Left hindlimb (tissue), 1 donor: ENCODE measurements around the gene HECTD4.
"Not testable (repeated sequence)": the region's sequence is repeated elsewhere in the genome, so short reads cannot be mapped to it uniquely, and the experiment has no call there.

Experiments
- DNase-seq: peaks from one replicate; pipeline ENCODE4 v3.0.0-alpha.2; 2018

Gene HECTD4

DNA sequence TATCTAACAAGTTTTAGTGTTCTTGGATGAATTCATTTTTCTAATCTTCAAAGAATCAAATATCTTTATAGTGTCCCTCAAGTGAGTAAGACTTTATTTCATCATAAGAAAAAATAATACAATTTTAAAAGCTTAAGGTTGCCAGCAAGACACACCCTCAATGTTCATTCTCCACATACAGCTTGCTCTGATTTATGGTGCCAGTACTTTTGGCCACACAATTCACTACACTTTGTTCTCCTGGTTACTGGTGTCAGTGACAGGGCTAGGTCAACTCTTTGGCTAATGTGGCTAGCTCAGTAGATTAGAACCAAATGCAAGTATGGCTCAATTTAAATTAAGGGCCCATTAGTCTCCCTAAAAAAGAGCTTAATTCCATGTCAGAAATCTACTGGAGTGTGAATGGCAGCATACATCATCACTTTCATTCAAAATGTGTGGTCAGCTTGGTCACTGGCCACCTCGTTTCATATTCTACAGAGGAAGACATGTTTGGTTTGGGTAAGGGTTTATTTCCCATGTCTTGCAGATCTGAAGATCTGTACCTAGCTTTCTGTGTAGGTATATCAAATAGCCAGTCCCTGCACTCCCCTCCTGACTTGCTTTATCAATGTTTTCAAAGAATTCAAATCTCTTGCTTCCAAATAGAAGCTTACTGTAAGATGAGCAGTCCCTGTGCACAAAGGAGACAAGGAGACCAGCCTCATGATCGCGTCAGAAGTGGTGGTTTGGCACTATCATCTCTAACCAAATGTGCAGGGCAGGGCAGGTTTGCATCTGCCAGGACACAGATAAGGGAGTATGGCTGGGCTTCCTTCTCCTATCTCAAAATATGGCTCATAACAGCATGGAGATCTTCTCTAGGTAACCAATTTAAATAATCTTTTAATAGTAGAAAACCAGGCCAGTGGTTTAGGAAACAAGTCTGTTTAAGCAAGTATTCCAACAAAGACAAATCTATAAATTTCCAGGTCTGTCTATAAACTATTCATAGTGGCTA lies 31.3 kb downstream of the HECTD4 start:
- no peak for DNase-seq

DNA sequence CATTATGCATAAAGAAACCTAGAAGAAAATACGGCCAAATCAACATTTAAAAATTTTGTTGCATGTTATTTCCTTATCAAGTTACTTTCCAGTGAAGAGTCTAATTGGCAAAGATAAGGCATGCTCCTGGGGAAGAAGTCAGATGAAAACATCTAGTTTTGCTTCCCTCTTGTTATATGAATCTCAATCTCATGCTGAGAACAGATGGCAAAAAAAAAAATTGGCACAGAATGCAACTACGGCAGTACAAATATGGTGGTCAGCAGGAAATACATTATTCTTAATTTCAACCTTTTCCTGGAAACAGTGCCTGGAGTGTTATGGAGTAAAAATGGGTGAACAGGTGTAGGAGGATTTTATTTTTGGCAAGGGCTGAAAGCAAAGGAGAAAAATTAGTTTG lies 32.8 kb downstream of the HECTD4 start:
- no peak for DNase-seq

DNA sequence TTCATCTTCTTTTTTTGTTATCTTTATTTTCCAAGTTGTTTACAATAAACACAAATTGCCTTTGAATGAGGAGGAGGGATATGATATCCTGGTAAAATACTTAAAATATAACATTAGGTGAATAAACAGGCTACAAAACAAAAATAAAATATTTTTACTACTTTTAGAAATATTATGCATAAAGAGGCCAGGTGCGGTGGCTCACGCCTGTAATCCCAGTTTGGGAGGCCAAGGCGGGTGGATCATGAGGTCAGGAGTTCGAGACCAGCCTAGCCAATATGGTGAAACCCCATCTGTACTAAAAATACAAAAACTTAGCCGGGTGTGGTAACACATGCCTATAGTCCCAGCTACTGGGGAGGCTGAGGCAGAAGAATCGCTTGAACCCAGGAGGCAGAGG lies 33.3 kb downstream of the HECTD4 start:
- DNase-seq, result not testable (repeated sequence)

DNA sequence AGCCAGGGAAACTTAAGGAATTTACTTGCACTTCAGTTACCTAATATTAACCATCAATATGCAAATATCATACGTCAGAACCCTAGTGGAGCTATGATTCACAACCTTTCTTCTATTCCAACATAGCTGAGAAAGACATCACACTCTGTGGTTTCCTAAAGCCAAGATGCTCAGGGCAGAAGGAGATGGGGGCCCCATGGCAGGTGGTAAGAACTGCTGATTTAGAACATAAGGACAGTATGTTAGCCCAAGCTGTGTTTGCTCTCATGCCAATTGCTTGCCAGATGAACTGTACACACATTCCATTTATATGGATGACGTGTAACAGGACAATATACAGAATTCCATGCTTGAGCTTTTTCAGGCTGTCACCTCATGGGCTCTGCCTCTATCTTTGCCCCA lies 34.6 kb downstream of the HECTD4 start:
- no peak for DNase-seq

DNA sequence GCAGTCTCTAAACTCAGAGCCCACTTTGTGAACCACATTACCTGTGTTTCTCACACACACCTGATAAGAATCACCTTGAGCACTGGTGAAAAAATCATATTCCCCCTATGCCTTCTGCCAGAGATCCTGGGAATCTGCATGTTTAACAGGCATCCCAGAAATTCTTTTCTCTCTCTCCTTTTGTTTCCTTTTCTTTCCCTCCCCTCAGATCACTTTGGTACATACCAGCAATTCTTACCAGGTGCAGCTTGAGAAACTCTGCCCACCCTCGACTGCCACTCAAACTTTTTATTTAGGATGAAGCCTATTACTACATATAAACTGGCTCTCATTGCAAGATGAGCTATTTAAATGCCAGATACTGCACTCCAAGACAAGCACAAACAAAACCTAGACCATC lies 36.0 kb downstream of the HECTD4 start:
- no peak for DNase-seq

DNA sequence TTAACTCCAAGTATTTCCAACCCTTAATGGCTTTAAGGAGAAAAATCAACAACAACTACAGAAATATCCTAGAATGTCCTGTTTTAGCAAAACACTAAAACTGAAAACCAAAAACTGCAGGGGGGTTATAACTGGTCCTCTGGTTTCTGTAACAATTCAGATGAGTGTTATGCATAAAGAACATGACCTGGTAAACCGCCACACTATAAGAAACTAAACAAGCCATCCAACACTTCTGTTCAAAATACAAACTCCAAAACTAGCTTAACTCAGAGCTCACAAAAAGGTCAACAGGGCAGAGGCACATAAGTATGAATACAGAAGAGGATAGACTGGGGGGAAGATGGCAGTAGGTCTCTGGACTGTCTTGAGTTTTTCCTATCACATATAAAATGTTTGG lies 38.0 kb downstream of the HECTD4 start:
- no peak for DNase-seq

DNA sequence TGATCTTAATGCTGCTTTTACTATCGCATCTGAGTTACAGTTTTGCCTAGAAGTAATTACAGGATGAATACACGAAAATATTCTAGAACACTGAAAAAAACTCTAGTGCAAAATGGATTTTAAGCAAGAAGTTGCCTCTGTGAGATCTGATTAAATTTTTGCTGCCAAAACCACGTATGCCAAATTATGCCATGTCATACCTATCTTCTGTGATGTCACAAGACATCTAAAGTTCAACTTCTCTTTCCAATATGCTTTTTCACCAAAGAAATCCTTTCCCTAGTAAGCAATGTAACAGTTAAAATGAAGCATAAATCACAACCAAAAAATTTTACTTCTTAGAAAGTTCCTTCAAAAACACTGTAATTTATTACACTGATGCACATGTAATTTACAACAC lies 39.6 kb downstream of the HECTD4 start:
- DNase-seq, result no peak

DNA sequence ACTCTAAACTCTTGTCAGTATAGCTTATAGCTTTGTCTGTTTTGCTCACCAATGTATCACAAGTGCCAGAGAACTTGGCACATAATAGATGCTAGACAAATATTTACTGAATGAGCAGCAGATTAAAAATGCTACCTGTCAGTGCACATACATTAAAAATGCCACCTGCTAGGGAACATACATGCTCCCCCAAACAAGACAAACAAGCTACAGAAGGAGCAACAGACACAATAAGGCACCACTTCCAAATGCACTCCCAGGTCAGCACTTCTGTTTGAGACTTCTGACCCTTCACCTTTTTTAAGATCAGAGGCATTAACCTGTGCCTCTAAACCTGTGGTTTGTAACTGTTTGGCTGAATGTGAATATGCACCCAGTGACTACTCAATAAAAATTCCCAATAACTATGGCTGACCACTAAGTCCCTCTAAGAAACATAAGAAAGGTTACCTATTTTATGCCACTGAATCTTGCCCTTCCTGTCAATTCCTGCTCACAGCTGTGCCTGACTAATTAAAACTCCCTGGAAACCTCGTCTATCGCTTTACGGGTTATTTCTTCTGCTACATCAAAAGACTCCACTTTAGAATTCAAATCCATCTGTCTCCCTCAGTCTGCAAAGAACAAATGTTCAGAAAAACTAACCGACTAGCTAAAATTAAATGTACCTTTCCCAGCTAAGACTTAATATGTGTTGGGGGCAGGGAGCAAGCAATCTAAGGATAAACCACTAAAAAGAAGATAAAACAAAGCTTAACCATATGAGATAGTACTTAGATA lies 41.0 kb downstream of the HECTD4 start:
- DNase-seq, result no peak

DNA sequence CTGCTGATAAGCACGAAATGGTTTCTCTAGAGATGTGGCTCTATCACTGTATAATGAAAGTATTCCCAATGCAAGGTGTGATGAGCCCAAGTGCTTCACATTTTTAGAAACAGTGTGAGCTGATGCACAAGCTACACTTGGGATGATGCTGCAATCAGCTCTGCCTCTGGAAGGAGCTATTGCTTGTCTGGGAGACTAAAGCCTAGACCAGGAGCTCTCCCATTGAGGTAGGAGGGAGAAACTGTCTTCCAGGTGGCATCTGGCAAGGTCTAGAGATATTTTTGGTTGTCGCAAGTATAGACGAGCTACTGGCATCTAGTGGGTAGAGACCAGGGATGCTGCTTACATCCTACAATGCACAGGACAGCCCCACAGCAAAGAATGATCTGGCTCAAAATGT lies 42.0 kb downstream of the HECTD4 start:
- DNase-seq, result no peak

DNA sequence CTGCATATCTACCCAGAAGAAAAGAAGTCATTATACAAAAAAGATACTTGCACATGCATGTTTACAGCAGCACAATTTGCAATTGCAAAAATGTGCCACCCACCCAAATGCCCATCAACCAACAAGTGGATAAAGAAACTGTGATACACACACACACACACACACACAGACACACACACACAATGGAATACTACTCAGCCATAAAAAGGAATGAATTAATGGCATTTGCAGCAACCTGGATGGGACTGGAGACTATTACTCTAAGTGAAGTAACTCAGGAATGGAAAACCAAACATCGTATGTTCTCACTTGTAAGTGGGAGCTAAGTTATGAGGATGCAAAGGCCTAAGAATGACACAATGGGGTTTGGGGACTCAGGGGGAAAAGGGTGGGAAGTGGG lies 47.2 kb downstream of the HECTD4 start:
- not testable (repeated sequence) for DNase-seq

DNA sequence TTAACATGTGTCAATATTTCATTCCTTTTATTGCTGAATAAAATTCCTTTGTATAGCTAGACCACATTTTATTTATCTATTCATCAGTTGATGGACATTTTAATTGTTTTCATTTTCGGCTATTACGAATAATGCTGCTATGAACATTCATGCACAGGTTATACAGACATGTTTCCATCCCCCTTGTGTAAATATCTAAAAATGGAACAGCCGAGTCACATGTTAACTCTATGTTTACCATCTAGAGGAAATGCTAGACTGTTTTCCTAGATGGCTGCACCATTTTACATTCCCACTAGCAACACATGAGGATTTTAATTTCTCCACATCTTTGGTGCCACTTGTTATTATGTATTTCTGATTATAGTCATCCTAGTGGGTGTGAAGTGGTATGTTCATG lies 49.2 kb downstream of the HECTD4 start:
- DNase-seq, result no peak

DNA sequence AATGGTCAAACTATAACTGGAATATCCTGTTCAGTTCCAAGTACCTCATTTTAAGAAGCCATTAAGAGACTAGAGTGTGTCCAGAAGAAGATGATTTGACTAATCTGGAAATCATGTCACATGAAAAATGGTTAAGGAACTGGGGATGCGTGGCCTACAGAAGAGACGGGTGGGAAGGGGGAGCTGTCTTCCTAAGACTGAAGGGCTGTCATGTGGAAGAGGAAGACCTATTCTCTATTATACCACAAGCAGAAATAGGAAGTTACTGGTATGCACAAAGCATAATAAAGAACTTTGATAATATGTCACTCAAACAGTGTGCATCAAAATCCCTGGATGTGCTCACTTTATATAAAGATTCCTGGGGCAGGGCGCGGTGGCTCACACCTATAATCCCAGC lies 50.3 kb downstream of the HECTD4 start:
- no peak for DNase-seq

DNA sequence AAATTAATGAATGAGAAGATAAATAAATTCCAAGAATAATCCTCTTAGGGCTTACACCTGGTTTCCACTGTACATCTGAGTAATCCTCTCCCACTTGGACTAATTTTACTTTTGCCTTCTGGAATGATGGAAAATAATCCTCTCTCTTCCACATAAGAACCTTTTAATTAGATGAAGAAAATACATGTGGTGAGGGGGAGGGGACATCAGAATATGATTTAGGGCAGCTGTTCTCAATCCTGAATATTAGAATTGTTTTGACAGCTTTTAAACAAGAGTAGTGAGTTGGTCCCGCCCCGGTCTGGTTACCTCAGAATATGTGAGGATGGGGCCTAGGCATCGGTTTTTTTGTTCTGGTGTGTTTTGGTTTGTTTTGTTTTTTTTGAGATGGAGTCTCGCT lies 51.5 kb downstream of the HECTD4 start:
- DNase-seq, result no peak

DNA sequence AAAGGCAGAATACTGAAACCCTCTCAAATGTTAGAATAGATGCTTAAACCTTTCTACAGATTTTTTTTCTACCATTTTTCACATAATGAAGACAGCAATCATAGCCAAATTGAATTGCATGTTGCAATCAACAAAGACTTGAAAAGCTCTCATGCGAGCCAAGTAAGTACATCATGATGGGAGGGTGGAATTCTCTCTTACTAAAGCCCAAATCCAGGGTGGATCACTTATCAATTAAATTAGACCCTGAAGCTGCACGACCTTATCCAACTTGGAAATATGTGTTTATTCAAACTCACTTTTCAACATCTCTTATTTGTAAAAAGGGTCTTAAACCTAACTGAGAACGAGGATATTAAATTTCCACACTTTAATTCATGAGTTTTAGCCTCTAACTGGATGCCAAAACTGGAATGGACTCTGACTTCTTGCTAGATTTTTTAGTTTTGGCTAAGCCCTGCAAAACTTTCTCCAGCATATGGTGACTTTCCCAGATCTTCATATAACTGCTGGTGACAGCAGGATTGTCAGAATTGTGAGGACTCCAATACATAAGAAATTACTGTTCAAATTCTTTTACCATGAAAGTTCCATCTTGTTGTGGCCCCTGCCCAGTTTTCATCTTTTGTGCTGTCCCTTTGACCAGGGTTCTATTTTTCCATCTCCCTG lies 53.6 kb downstream of the HECTD4 start:
- DNase-seq, result no peak

DNA sequence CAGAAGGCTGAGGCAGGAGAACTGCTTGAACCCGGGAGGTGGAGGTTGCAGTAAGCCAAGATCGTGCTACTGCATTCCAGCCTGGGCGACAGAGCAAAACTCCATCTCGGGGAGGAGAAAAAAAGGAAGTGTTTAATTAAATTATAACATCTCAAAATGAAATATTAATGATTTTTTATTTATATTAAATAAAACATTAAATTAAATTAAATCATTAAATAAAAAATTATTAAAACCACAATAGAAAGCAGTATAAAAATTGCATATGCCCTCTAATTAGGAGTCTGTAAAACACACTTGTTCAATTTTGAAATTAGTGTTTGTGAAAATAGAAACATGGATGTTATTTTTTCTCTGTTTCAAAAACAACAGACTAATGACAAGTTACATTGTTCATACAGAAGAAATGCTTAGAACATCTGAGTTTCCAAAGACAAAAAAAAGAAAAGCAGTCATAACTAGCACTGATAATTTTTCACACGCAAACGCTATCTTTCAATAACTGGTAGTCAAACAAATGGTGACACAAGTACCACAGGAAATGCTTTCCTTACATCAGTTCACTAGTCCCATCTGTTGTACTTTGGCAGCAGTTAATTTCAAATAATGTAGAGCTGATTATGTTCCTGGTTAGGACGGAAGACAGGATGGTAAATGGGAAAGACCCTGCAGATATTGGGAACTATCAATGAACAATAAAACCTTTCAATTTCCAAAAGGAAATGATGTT lies 54.9 kb downstream of the HECTD4 start:
- no peak for DNase-seq

DNA sequence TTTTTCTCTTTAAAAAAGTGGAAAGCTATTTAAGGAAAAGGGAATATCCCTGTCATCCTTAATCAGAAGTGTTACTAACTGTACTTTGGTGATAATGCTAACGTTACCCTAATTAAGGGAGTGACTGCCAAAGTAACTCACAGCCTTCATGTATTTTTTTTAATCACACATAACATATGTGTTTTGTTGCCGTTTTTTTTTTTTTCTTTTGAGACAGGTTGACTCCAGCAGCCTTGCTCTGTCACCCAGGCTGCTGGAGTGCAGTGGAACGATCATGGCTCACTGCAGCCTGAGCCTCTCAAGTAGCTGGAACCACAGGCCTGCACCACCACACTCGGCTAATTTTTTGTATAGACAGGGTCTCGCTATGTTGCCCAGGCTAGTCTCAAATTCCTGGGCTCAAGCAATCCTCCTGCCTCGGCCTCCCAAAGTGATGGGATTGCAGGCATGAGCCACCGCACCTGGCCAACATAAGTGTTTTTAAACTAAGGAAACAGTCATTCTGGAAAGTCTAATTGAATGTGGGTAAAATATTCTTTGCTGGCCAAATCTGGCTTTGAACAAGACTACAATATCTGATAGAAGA lies 56.5 kb downstream of the HECTD4 start:
- no peak for DNase-seq

DNA sequence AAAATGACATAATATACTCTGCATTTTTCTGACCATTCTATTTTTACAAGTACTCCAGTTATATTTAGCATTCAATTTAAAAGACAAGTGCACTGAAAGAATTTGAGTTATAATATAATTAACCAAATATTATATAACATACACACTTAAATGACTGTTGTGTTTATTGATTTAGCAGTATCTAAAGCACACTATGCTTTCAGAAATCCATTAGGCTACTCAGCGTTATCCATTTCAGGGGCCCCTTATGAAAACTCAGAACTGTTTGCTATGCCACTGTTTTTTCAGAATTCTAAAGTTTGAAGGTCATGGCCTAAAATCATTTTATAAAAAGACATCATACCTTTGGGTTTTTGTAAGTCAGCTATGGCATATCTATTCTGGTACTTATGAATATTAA lies 57.1 kb downstream of the HECTD4 start:
- no peak for DNase-seq

DNA sequence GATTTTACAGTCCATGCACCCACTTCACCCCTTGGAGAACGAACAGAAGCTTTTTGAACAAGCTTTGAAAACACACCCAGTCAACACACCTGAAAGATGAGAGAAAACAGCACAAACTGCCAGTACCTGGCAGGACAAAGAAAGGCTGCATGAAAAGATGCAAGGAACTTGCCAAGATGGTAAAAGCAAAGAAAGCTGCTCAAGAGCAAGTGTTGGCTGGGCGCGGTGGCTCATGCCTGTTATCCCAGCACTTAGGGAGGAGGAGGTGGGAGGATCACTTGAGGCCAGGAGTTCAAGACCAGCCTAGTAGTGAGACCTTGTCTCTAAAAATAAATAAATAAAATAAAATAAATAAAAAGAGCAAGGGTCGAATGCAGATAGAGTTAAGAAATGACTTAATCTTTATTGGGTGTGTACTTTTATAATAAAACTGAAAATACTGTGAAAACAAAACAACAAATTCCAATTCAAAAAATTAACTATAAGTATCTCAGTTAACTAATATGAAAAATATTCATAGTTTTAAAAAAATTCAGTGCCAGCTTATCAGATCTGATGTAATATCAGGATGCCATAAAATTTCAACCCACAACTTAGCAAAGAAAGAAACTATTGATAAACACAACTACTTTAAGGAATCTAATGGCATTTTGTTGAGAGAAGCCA lies 59.2 kb downstream of the HECTD4 start:
- no peak for DNase-seq

DNA sequence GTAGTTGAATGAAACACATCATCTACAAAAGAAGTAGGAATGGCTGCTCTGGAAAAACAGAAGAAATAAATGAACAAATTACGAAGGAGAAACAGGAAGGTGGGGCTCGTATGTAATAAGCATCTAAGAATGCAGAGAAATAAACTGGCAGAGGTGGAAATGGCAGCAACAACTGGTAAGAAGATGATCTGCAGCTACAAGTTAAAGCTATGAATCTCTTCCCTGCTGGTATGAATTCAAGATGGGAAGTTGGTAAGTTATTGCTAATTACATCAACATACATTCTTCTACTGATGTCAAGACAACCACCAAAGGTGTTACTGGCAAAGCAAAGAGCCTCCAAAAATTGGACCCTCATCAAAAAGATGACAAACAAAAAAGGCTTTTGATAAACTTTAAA lies 59.8 kb downstream of the HECTD4 start:
- DNase-seq, result no peak

DNA sequence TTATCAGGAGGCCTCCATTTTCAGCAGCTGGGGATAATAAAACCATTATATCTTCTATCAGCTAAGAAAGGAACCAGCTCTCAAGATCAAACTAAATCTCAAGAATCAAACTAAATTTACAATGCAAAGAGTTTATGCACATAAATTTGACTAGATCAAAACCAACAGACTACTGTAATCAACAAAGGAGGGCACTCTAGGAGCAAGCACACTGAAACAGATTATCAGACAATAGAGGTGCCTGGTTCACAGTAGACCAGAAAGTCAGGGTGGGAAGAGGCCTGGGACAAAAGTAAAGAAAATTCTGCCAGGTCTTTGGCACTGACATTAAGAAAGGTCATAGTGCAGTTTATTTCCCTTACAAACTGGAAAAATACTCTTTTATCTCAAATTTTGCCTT lies 61.0 kb downstream of the HECTD4 start:
- no peak for DNase-seq

DNA sequence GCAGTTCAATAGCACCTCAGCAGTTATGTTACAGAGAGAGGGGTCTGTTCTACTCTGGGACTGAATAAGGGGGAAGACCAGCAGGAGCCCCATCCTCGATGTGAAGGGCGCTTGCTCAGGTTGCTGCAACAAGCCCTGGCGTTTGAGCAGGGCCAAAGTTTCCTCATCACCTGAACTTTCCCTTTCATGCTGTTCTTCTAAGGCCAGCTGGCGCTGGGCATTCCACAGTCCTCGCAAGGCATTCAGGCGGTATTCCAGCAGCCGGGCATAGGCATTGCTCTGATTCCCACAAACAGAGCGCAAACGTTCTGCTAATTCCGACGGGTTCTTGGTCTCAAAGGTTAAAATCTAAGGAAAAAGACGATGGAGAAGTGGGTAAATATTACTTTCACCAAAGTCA lies 62.8 kb downstream of the HECTD4 start:
- DNase-seq, result no peak

DNA sequence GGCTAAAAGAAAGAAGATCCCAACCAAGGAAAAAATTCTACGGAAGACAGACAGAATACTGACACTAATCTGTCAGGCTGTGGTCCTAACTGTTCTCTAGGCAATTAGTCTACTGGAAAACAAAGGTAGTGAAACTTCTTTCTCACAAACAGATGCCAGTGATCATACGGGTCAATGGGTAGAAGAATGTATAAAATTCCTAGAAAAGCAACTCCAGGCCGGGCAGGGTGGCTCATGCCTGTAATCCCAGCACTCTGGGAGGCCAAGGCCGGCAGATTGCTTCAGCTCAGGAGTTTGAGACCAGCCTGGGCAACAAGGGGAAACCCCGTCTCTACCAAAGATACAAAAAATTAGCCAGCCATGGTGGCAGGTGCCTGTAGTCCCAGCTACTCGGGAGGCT lies 64.8 kb downstream of the HECTD4 start:
- no peak for DNase-seq
